SK-N-DZ (cell line): Measurements from ENCODE around the gene DSC2. TPM values are rescaled to one million over a fixed set of nuclear protein-coding genes. Genes with fewer than 3 reads are reported as not detected.
"Not testable (repeated sequence)": the region's sequence is repeated elsewhere in the genome, so short reads cannot be mapped to it uniquely, and the experiment has no call there.

Source experiments
- DNase-seq: peaks from one replicate; pipeline ENCODE4 v3.0.0-alpha.2; 2015; ENCODE audit warnings: low spot score
- polyA plus RNA-seq, 2 experiments: library from polyadenylated mRNA; depleted of rRNA; stranded (reverse); fragments of >200 nt; gene quantifications; 2 replicates each; pipeline ENCODE4 v1.2.3, GENCODE V29; 2014

The DSC2 gene
- polyA plus RNA-seq (2014; cell fraction: cytosol; rRNA removed): 0.03 and 0.09 TPM in 2 replicates
- polyA plus RNA-seq (2014; cell fraction: nucleus; rRNA removed): 0.08 TPM in 1 of 2 replicates, not detected in the other

GRCh38 chr18:31102025-31102684, at the start of gene DSC2:
TSS of gene DSC2 (minus strand) at chr18:31102421. CDS start at chr18:31101971, 450 bp downstream.
- DNase-seq: no peak

GRCh38 chr18:31149351-31149750, 47.1 kb upstream of the DSC2 start:
- DNase-seq: no peak

- DNase-seq: no peak
Observed at GRCh38 chr18:31148600-31148999, 46.4 kb upstream of the DSC2 start.

DNA sequence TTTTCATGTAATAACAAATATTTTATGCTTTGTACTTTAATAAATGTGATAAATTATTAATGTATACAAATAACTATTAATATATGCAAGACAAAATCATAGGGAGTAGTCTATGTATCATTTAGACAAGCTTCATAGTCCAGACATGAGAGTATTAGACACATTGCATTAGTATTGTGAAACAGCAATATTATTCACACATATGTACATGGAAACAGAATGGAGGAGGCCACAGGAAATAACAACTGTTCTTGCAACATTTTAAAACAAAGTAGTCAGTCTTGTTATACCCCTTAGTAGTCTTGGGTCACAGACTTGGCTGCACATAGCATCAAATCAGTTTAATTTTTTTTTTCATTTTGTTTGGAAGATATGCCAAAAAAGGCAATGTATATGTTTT, 44.6 kb upstream of the DSC2 start:
- DNase-seq: no peak

- DNase-seq: no peak
Observed at GRCh38 chr18:31143025-31143424, 40.8 kb upstream of the DSC2 start.

GRCh38 chr18:31138709-31139108, 36.5 kb upstream of the DSC2 start:
- DNase-seq: no peak

DNA sequence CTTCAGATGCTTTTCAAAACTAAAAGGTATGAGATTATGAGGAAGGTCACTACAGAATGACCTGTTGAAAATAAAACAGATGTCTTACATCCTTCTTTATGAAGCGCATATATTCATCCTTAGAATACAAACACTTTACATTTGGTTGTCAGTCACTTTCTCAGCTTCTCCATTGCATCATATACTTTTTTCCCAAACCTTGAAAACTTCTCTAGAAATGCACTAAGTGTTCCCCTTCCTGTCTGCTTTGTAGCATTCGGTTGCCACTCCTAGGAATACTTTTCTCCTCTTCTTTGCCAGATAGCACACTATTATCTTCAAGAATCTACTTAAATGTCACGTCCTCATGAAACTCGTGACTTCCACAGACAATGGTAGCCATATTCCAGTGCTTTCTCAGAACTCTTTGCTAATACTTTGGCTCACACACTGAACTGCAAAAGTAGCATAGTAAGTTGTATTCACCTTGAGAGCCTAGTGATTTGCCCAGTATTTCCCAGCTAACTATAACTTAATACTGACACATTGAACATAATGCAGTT, 32.8 kb upstream of the DSC2 start:
- no peak for DNase-seq

- no peak for DNase-seq
Observed at GRCh38 chr18:31129398-31130115, 27.3 kb upstream of the DSC2 start.

- DNase-seq: no peak
Observed at GRCh38 chr18:31125878-31126277, 23.7 kb upstream of the DSC2 start.

DNA sequence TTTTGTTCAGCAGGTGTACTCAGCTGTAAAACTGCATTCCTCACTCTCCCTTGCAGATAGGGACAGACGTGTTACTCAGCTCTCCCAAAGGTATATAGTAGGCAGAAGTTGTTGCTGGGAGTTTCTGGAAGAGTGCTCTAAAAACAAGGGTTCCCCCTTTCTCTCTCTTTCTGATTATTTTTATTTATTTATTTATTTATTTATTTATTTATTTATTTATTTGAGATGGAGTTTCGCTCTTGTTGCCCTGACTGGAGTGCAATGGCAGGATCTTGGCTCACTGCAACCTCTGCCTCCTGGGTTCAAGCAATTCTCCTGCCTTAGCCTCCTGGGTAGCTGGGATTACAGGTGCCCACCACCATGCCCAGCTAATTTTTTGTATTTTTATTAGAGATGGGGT, 20.9 kb upstream of the DSC2 start:
- DNase-seq: not testable (repeated sequence)

DNA sequence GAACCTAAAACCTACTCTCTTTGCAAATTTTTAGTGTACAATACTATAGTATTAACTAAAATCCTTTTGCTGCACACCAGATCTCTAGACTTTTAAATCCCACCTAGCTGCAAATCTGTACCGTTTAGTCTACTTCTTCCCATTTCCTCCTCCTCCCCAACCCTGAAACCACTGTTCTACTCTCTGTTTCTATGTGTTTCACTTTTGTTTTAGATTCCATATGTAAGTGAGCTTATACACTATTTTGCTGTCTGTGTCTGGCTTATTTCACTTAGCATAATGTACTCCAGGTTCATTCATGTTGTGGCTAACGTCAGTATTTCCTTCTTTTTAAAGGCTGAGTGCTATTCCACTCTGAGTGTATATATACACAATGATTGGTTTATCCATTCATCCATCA, 18.4 kb upstream of the DSC2 start:
- no peak for DNase-seq

GRCh38 chr18:31116853-31117595, 14.8 kb upstream of the DSC2 start:
- no peak for DNase-seq

DNA sequence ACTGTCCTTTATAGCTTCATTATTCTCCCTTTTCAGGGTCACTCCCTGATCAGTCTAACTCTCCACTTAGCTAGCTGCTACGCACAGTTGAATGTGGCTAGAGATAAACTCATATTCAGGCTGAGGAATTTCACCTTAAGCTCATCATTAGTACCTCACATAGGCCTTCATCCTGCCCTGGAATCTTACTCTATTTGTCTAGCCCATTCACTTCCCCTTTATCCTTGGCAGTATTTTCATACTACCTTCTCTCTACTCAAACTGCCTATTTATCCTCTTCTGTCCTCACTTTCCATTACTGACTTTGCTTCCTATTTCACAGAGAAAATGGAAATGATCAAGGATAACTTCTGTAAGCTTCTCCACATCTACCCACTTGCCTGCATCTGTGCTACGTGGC, 10.6 kb upstream of the DSC2 start:
- DNase-seq: no peak

DNA sequence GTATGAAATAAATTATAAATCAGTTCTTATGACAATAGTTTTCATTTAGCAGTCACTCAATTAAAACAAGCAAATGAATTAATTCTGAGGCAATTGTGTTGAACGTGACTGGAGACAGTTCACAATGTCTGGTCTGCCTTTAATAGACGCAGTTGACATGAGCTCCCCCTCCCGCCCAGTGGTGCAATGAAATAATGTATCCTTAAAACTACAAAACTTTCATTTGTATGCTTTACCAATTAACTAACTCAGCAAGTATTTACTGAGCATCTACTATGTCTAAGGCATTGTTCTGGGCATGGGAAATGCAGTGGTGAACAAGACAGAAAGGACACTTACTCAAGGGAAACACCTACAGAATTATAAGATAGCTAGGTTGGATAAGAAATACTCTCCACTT, 3.5 kb upstream of the DSC2 start:
- no peak for DNase-seq

- DNase-seq: no peak
Observed at GRCh38 chr18:31104444-31104843, 2.2 kb upstream of the DSC2 start.

- no peak for DNase-seq
Observed at GRCh38 chr18:31103423-31103822, 1.2 kb upstream of the DSC2 start.

DNA sequence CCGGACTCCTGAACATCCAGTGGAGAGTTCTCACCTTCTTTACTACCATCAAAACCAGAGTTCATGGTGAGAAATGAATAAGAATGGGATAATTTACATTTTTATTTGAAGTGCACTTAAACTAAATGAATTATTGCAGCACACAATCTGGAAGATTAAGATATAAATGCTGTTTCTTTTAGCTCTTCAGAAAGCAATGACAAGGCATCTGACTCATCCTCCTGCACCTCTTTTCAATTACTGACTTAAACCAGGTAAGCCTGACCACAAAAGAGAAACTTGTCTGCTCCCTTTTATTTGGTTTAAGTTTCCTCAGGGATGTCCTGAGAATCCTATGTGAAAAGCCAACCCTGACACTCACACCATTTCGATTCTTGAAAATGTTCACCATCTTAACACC, 720 bp upstream of the DSC2 start:
- no peak for DNase-seq

DNA sequence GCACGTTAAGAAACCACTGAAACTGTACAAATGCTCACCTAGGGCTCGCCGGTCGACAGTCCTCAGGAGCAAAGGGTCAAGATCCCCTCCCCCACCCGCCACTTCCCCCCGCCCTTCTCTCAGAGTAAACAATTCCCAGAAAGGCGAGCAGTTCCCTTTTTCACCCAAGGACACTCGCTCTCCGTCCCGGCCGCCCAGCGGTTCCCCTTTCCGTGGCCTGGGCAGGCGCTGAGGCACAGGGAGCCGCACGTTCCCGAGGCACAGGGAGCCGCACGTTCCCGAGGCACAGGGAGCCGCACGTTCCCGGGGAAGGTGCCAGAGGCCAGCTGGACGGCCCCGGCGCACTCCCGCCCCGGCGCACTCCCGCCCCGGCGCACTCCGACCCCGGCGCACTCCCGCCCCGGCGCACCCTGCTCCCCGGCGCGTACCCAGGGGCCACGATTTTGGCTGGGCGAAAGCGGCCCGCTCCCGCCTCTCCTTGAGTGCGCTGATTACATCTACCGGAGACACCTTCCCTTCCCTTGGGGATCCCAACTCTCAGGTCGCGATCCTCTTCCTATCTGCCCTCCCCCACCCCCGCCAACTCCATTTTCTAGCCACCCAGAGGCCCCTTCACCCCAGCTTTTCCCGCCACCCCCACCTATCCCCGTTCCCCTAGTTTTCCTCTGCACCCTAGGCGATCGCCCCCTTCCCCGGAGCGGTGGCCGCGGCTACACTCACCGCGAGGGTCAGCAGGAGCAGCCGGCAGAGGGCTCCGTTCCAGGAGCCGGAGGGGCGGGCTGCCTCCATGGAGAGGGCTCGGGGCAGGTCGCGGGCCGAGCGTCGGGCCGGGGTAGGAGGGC, 817 bp downstream of the DSC2 start:
- no peak for DNase-seq

DNA sequence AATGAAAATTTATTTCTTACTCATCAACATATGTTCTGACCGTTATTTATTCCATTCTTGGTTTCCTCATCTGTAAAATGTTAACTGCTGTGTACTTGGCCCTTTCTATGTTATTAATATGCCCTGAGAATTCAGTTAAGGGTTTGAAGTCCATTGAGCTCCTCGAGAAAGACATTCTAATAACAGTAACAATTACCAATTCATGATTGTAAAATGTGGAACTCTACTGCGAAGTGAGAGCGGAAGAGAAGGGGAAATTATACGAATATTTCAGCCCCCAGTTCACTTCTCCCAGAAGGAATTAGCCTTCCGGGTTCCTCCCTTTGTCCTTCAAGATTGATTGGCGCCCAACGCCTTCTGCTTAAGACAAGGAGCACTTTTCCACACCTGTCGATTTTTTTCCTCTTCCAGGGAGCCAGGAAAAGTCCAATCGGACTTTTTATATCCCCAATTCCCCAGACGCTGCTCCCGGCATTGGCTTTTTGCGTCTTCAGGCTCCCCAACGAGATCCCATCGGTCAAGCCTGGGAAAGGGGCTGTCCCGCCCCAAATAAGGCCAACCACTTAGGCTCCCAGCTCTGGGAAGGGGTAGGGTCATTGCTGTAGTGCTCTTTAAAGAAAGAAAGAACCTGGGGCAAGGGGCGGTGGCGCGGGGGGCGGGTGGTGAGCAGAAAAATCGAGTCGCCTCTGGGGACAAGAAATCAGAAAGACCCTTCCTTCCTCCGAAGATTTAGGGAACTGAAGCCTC, 1.6 kb downstream of the DSC2 start:
- DNase-seq: no peak

- no peak for DNase-seq
Observed at GRCh38 chr18:31099450-31100230, 2.6 kb downstream of the DSC2 start.
